Activated T-helper 1 cell treated with Interleukin-2 at 50 U/mL for 16 hours (primary cell): ENCODE results near the gene SVOP.
"Not testable (repeated sequence)": the region's sequence is repeated elsewhere in the genome, so short reads cannot be mapped to it uniquely, and the experiment has no call there.

Source experiments
- DNase-seq: peaks from one replicate; pipeline ENCODE4 v3.0.0-alpha.2; 2020; ENCODE audit warnings: low read depth

SVOP gene, protein sequence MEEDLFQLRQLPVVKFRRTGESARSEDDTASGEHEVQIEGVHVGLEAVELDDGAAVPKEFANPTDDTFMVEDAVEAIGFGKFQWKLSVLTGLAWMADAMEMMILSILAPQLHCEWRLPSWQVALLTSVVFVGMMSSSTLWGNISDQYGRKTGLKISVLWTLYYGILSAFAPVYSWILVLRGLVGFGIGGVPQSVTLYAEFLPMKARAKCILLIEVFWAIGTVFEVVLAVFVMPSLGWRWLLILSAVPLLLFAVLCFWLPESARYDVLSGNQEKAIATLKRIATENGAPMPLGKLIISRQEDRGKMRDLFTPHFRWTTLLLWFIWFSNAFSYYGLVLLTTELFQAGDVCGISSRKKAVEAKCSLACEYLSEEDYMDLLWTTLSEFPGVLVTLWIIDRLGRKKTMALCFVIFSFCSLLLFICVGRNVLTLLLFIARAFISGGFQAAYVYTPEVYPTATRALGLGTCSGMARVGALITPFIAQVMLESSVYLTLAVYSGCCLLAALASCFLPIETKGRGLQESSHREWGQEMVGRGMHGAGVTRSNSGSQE

DNA sequence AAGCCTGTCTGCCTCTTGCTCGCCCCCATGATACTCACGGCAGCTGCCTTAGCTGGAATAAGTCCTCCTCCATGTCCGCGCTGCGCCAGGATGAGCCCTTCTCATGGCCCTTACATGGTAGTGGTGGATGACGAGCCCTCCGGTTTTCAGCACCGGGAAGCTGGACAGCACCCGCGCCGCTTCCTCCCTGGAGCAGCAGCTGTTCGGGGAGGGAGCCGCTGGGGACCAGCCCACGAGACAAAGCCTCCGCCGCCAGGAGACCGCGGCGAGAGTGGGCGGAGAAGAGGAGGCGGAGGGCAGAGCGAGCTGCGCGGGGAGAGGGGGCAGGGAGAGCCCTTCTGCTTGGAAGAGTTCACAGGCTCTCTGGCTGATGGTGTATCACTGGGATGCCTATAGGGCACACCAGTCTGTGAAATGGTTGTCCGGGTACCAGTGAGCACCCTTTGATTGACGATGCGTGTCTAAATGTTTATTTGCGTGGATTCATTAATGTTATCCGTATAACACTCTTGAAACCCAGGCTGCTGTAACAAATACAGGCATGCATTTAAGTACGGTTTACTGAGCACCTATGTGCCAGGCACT lies at the start of gene SVOP:
Gene SVOP (minus strand): TSS at position 273 of the 585 bp plus-strand sequence. CDS start 200 bp downstream, at position 73.
- peak; percentile 1 for DNase-seq

DNA sequence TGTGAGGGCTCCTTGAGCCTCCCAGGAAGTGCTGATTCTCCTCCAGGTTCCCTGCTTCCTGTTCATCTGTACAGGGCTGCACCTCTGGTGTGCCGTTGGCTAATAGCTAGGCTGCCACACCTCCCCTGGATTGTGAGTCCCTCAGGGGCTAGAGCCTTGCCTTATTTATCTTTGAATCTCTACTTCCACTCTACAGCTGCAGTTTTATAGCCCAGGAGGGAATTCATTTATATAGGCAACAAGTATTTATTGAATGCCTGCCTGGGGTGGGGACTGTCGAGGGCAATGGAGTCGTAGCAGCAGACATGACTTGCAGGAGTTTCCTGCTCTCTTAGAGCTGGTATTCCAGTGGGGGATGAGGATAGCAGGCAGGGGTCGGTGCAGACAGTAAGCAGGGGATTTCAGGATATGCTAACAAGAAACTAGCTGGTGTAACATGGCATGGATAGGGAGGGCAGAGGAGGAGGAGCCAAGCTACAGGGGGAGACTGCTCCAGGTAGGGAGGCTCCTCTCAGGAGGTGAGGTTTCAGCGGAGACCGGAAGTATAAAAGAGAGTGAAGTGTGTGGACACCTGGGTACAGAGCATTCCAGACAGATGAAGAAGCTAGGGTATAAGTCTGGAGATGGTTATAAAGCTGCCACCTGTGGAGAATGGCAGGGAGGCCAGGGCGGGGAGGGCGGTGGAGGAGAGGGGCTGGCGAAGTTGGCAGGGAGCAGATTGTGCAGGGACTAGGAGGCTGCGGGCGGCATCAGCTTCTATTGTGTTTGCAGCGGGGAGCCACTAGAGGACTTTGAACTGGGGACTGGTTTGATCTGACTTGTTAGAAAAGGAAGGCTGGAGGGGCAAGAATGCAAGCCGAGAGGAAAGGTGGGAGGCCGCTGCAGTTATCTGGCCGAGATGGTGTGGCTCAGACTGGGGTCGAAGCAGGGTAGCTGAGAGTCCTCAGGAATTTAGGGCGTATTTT lies 48.7 kb upstream of the SVOP start:
- no peak for DNase-seq

DNA sequence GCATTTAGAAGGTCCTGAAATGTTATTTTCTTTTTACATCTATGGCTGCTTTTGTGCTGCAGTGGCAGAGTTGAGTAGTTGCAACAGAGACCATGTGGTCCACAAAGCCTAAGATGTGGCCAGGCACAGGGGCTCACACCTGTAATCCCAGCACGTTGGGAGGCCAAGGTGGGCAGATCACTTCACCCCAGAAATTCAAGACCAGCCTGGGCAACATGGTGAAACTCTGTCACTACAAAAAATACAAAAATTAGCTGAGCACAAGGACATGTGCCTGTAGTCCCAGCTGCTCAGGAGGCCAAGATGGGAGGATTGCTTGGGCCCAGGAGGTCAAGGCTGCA lies 45.0 kb upstream of the SVOP start:
- no peak for DNase-seq

DNA sequence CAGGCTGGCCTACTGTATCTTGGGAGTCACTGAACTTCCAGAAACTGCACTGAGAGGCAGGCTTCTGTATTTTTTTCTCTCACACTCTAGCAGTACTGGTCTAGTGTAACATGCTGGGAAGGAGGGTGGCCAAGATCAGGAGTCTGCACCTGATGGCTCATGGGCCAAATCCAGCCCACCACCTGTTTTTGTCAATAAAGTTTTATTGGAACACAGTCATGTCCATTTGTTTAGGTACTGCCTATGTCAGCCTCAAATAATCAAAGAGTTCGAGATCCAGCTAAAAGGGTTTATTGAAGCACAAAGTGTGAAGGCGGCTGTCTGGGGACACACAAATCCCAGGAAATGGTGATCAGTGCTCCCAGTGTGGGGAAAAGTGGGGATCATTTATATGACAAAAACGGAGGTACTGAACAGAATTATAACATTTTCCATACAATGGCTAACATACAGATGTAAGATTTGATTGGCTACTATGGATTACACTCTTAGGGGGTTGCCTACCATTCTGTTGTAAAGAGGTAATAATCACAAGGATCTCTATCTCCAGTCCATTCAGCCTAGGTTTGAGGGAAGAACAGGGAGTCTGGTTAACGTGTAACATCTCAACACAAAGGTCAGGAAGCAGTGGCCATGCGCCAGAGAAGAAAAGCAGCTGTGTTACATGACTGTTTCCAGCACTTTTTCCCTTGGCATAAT lies 44.4 kb upstream of the SVOP start:
- no peak for DNase-seq

DNA sequence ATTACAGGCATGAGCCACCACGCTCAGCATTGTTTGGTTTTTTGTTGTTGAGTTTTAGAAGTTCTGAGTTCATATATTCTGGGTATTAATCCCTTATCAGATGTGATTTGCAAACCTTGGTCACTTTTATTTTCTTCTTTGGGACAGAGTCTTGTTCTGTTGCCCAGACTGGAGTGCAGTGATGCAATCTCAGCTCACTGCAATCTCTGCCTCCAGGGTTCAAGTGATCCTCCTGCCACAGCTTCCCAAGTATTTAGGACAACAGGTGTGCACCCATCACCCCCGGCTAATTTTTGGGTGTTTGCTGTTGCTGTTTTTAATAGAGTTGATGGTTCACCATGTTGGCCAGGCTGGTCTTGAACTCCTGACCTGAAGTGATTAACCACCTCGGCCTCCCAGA lies 43.3 kb upstream of the SVOP start:
- DNase-seq = no peak

DNA sequence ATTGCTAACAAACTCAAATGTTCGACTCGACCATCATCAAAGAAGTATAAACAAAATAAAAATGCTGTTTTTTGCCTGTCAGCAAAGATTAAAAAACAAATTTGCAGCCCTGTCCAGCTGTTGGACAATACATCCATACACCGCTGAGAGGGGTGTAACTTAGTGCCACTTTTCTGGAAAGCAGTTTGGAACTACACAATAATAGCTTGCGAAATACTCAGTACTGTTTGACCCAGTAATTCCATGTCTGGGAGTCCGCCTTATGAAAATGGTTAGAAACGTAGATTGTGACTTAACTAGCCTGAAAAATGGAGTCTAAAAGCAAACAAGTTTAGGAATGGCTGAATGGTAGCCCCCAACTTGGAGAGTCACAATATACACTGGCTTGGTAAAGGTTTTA lies 37.9 kb upstream of the SVOP start:
- DNase-seq = no peak

DNA sequence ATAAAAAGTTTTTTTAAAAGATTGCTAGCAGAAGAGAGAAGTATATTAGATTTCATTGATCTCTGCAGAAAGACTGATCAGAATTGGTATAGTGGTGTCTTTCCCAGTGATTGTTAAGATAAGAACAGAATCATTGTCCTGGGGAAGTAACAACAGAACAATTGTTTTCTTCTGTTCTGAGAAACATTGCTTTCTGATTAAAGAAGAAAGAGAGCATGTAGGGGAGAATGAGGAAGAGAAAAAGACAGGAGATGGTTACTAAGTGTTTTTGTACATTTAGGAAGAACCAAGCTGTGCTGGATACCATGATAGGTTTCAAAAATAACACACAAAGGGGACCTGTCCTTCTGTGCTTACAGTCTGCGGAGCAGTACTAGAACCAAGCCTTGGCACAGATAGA lies 36.5 kb upstream of the SVOP start:
- DNase-seq = no peak

DNA sequence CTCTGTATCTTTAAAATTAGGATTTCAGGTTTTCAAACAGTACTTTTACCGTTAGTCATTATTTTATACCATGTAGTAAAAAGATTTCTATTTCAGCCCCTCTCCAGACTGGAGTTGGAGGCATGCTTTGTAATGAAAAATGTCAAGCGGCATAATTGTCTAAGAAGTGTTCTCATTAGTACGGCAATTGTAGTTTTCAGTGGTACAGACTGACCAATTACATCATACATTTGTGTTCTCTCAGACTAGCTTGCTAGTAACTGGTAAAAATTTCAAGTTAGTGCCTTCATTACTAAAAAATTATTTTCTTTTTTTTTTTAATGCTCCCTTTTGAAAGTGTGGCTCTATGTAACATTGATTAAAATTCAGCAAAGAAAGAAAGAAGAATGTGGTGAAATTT lies 36.0 kb upstream of the SVOP start:
- DNase-seq = no peak

DNA sequence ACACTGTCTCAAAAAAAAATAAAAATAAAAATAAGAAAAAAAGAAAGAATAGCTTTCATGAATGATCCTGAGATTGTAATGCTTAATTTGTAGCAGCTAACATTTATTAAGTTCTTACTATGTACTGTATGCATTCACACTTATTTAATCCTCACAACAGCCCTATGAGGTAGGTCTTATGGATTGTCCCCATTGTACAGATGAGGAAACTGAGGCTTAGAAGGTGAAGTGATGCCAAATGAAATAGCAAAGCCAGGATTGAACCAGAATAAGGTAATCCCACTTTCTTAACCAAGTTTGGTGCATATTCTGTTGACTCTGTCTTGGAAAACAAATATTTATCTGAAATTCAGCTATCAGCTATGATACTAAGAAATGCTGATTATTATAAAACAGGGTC lies 33.7 kb upstream of the SVOP start:
- DNase-seq = no peak

DNA sequence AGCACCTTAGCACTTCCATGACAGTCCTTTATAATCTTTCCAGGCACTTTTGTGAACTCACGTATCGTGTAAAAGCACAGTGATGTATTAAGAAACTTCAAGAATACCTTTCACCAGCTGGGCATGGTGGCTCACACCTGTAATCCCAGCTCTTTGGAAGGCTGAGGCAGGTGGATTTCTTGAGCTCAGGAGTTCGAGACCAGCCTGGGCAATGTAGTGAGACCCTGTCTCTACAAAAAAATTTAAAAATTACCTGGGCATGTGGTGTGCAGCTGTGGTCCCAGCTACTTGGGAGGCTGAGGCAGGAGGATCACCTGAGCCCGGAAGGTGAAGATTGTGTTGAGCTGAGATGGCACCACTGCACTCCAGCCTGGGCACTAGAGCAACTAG lies 33.3 kb upstream of the SVOP start:
- not testable (repeated sequence) for DNase-seq

DNA sequence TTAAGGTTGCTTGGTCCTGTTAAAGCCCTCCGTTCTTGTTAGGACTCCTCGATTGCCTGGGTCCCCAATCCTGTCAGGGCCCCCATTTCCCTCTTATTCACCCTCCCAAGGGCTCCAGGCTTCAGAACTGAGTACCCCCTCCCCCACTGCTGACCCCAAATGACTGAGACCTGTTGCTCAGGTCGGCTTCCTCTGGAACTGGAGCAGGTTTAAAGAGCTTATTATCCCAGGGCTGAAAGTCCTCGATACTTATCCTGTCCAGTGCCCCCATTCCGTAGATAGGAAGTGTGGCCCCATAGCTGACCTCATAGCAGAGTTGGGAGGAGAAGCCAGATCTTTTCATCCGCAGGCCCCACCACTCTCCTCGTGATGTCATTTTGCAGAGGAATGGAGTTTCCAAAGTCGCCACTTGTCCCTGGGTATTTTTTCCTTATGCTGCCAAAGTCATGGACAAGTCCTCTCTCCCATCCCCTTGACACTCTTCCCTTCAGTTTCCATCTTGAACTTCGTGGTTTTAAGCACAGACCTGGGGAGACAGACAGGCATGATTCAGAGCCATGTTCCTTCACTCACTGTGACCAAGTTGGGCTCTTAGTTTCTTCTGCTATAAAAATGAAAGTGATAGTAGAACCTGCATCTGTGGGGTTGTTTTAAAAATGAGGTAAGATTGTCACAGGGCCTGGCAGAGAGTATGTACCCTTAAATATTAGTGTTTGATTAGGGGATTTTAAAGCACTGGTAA lies 32.7 kb upstream of the SVOP start:
- no peak for DNase-seq

DNA sequence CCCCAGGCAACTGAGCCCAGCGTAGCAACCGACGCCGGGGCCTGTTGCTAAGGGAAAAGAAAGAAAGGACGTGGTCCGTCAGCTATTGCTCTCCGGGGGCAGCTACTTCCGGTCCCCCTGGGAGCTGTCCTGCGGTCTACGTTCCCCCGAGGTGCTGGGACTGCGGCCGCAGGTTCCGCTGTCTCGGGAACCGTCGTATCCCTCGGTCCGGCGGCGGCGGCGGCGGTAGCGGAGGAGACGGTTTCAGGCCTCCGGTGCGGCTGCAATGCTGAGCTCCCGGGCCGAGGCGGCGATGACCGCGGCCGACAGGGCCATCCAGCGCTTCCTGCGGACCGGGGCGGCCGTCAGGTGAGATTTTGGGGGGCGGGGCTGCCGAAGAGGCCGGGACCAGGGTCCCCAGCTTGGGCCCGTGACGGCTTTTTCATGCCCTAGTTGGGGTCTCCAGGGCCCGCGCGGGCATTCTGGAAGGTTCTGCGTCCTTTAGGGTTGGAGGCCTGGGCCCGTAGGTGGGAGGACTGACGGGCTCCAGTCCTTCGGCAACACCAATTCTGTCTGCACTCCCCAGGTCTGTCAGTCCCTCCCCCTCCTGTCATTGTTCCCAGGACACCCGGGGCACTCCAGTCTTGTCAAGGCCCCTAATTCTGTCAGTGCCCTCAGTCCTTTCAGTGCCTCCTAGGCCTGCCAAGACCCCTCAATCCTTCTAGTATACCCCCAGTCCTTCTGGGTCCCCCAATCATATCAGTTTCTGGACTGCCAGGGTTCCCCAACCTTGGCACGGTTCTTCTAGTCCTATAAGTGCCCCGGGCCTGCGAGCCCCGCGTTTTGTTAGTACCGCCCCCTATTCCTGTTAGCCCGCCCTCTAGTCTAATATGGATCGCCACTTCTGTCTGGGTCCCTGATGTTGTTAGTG lies 31.8 kb upstream of the SVOP start, which contains the start of gene USP30:
Gene USP30 (plus strand): TSS at position 163 of the 910 bp plus-strand sequence. CDS start 103 bp downstream, at position 266.
- DNase-seq = peak; percentile 73

DNA sequence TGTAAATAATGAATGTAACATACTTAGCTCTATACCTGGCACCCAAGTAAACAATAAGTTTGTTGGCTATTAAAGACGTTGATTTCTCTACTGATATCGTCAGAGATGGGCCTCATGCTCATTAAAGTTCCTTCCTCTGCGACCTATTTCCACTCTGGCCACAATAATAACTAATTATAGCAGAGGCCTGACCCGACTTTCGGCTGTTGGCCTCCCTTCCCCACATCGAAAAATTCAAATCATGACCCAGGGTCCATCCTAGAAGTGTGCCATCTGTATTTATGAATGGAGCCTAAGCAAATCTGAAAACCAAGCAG lies 31.2 kb upstream of the SVOP start:
- DNase-seq = no peak

DNA sequence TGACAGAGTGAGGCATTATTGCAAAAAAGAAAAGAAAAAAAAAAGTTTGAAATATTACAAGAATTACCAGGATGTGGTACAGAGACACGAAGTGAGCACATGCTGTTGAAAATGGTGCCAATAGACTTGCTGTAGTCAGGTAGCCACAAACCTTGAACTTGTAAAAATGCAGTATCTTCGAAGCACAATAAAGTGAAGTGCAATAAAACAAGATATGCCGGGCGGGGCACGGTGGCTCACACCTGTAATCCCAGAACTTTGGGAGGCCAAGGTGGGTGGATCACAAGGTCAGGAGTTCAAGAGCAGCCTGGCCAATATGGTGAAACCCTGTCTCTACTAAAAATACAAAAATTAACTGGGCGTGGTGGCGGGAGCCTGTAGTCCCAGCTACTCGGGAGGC lies 28.9 kb upstream of the SVOP start:
- not testable (repeated sequence) for DNase-seq

DNA sequence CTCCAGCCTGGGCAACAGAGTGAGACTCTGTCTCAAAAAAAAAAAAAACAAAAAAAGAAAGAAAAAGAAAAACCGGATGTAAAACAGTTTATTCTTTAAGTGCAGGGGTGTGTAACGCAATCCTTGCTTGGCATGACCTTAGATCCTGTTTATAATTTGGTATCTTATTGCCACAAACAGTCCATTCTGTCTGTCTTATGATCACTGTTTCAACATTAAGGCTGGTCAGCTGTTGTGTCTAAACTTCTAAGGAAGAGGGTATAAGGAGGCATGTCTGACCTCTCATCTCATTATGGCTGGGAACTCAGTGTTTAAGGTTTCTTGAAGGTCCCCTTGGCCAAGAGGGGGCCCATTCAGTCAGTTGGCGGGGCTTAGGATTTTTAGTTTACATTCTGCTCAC lies 27.8 kb upstream of the SVOP start:
- not testable (repeated sequence) for DNase-seq

DNA sequence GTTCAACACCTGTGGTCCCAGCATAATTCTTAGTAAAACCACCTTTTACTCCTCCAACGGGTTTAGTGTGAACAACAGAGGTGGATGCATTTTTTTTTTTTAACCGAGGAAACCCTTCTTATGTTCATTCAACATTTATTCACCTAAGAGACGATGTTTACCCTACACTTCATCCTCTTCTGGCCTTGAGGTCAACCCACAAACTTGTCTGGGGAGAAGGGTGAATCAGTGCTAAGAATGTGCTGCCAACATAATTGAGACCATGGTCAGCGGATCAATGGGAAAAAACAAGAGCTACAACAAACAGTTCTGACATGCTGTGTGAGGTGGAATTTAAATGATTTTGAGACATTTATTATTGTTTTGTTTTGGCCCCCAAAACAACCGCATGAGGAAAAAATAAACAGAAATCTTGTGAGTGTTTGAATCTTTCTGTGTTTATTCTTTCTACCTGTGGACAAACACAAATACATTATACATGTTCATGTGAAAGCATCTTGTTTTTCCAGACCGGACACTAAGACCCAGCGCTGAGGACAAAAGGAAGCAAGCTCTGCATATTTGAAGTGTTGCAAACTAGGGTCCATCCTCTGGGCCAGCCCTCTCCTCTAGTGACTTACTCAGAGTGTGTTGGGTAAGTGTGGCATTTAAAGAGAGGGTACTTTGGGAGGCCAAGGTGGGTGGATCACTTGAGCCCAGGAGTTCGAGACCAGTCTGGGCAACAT lies 26.4 kb upstream of the SVOP start:
- DNase-seq = no peak

DNA sequence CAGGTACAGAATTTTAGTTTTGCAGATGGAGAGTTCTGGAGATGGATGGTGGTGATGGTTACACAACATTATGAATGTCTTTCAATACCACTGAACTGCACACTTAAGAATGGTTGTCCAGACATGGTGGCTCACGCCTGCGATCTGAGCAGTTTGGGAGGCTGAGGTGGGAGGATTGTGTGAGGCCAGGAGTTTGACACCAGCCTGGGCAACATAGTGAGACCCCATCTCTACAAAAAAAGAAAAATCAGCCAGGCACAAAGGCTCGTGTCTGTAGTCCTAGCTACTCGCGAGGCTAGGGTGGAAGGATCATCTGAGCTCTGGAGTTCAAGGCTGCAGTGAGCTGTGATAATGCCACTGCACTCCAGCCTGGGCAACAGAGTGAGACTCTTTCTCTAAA lies 23.4 kb upstream of the SVOP start:
- DNase-seq = no peak

DNA sequence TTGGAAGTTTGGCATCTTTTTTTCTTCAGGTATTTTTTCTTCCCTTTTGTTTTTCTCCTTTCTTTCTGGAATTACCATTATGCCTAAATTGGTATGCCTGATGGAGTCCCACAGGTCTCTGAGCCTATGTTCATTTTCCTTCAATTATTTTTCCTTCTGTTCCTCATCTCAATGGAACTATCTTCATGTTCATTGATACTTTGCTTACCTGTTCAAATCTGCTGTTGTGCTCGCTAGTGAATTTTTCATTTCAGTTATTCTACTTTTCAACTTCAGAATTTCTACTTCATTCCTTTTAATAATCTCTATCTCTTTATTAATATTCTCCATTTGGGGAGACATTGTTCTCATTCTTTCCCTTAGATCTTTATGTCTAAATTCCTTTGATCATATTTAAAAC lies 16.1 kb upstream of the SVOP start:
- no peak for DNase-seq
